AG10803 (cell line): ENCODE results near the gene GBA3.

ENCODE experiments used
- DNase-seq: peaks from one replicate; pipeline ENCODE4 v3.0.0; 2010; ENCODE audit warnings: low read depth
- H3K4me3 ChIP-seq: 2 replicates; pipeline ENCODE4 v1.5.1; 2011; ENCODE audit warnings: mild to moderate bottlenecking, low read length, control low read depth
- TF ChIP-seq, protein P1 (sequence below): conservative IDR thresholded peaks from 2 replicates; pipeline ENCODE4 v1.5.1; 2011; ENCODE audit warnings: mild to moderate bottlenecking, low read length, control low read depth, inconsistent platforms

Gene GBA3

DNA sequence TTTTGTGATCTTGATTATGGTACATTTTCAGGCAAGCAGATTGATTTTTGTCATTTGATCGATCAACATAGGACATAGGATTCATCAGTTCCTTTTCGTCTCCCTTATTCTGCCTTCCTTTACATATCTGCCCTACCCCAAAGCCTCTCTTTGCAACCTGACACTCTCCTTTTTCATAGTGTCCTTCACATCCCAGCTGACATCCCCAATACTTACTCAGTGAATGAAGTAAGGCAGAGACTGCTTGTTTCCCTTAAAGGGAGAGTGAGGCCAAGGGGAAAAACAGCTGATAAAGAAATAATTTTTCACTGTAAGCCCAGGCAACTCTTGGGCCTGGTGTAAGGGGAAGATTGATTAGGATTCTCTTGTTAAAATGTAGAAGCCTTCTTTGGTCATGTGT lies 69.8 kb downstream of the GBA3 start:
- no peak for DNase-seq
- H3K4me3 ChIP-seq = no peak overlapping the region

DNA sequence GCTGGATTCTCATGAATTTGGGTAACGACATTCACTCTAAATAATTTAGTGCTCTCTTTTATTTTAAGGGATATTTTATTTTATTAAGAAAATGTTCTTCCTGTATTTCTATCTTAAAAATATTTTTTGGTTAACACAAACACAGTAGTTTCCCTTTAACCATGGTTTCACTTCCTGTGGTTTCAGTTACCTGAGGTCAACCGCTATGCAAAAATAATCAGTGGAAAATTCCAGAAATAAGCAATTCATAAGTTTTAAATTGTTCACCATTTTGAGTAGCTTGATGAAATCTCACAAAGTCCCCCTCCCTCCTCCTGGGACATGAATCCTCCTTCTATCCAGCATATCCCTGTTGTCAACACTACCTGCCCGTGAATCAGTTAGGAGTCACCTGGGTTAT lies 71.4 kb downstream of the GBA3 start:
- DNase-seq = no peak
- TF ChIP-seq, protein P1, sequence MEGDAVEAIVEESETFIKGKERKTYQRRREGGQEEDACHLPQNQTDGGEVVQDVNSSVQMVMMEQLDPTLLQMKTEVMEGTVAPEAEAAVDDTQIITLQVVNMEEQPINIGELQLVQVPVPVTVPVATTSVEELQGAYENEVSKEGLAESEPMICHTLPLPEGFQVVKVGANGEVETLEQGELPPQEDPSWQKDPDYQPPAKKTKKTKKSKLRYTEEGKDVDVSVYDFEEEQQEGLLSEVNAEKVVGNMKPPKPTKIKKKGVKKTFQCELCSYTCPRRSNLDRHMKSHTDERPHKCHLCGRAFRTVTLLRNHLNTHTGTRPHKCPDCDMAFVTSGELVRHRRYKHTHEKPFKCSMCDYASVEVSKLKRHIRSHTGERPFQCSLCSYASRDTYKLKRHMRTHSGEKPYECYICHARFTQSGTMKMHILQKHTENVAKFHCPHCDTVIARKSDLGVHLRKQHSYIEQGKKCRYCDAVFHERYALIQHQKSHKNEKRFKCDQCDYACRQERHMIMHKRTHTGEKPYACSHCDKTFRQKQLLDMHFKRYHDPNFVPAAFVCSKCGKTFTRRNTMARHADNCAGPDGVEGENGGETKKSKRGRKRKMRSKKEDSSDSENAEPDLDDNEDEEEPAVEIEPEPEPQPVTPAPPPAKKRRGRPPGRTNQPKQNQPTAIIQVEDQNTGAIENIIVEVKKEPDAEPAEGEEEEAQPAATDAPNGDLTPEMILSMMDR = no peak

More for the DNA sequence above, 69.8 kb downstream of the GBA3 start:
- TF ChIP-seq, protein P1 = no peak

GRCh38 chr4:22766068-22766467 lies 73.3 kb downstream of the GBA3 start:
- DNase-seq = no peak
- TF ChIP-seq, protein P1 = no peak
- no peak overlapping the region for H3K4me3 ChIP-seq

More for the DNA sequence above, 71.4 kb downstream of the GBA3 start:
- no peak overlapping the region for H3K4me3 ChIP-seq

DNA sequence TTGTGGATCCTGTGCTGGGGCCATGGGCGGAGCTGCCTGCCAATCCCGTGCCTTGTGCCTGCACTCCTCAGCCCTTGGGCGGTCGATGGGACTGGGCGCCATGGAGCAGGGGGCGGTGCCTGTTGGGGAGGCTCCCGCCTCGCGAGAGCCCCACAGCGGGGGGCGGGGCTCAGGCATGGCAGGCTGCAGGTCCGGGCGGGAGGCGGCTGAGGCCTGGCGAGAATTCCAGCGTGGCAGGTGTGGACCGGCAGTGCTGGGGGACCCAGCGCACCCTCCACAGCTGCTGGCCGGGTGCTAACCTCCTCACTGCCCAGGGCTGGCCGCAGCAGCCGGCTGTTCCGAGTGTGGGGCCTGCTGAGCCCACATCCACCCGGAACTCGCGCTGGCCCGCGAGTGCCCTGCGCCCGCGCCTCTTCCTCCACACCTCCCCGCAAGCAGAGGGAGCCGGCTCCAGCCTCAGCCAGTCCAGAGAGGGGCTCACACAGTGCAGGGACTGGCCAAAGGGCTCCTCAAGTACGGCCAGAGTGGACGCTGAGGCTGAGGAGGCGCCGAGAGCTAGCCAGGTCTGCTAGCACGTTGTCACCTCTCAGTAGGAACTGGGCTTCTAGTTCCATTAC lies 85.9 kb downstream of the GBA3 start:
- DNase-seq = no peak
- TF ChIP-seq, protein P1 = no peak
- no peak overlapping the region for H3K4me3 ChIP-seq

DNA sequence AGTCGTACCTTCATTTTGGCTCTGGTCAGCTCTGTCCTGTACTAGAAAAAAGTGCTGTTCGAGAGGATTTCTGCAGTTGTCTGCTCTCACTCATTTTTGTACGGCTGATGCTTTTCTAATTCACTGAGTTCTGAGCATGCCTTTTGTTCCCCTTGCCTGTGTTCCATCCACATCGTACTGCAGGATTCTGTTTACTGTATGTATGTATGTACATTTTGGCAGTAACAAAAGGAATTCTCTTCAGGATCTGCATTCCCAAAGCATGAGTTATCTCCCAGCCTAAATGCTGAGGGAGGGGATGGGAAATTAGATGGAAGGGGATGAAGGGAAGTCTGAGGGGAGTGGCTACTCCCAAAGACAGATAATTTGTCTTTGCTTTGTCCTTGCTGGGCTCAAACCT lies 87.6 kb downstream of the GBA3 start:
- DNase-seq = no peak
- TF ChIP-seq, protein P1 = no peak
- no peak overlapping the region for H3K4me3 ChIP-seq

- TF ChIP-seq, protein P1 = no peak
- DNase-seq = no peak
- H3K4me3 ChIP-seq = no peak overlapping the region
These were observed 88.1 kb downstream of the GBA3 start for GRCh38 chr4:22780797-22781196.

DNA sequence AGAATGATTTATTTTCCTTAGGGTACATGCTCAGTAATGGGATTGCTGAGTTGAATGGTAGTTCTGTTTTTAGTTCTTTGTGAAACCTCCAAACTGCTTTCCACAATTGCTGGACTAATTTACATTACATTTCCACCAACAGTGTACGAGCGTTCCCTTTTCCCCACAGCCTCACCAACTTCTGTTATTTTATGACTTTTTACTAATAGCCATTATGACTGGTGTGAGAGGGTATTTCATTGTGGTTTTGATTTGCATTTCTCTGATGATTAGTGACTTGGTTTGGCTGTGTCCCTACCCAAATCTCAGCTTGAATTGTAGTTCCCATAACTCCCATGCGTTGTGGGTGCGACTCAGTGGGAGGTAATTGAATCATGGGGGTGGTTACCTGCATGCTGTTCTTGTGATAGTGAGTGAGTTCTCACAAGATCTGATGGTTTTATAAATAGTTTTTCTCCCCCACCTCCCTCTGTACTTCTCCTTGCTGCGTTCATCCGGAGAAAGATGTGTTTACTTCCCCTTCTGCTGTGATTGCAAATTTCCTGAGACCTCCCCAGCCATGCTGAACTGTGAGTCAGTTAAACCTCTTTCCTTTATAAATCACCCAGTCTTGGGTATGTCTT lies 95.1 kb downstream of the GBA3 start:
- H3K4me3 ChIP-seq = no peak overlapping the region
- DNase-seq = no peak
- TF ChIP-seq, protein P1 = no peak
